Measurements from ENCODE around the gene MACROD2. TPM values are rescaled to one million over a fixed set of nuclear protein-coding genes. Genes with fewer than 3 reads are reported as not detected.

Gene MACROD2
- total RNA-seq, 1 experiment from 2014 or later = 3.7 TPM

- no TSS peak for BruUV-seq (replicated peaks)
- no peak for DNase-seq (ENCODE audit: low read depth, low spot score)
- RAD21 ChIA-PET (ENCODE audit: low non-redundant PET in 1 of 2, low total read pairs in 2 of 2, uncharacterized antibody in 2 of 2, unreplicated experiment in 2 of 2) = no interaction called here
Measured at GRCh38 chr20:14799545-14800216, 804.4 kb downstream of the MACROD2 start.

More at GRCh38 chr20:14799545-14800216, 804.4 kb downstream of the MACROD2 start:
- Histone ChIP-seq H3K27me3 (ENCODE audit: insufficient read depth, low read length) (no peaks in the 10 kb centered on the region), H3K4me2 (ENCODE audit: low read length) (no peak overlapping the region), H3K9me3 (ENCODE audit: control insufficient read depth in 1 of 2, insufficient read depth in 1 of 2, low read depth in 1 of 2, low read length in 2 of 2) (no peaks in the 10 kb centered on the region), H3K4me1 (ENCODE audit: control insufficient read depth in 1 of 2, insufficient read depth in 2 of 2, low read length in 2 of 2) (no peaks in the 10 kb centered on the region), H3K79me2 (ENCODE audit: insufficient read depth, low read length) (no peaks in the 10 kb centered on the region), H2AFZ (ENCODE audit: low read depth, low read length, poor library complexity, severe bottlenecking) (no peak overlapping the region), H3K9me2 (ENCODE audit: insufficient read depth) (no peaks in the 10 kb centered on the region), H3K27ac (ENCODE audit: low read depth, low read length) (no peak overlapping the region), H3K9ac (ENCODE audit: low read length) (no peak overlapping the region), H4K20me1 (ENCODE audit: insufficient read depth) (no peaks in the 10 kb centered on the region), H3K4me3 (replicated peaks in 1 of 2; ENCODE audit: low read depth in 1 of 2, low read length in 2 of 2) (no peak overlapping the region), H3K36me3 (ENCODE audit: control insufficient read depth in 1 of 2, insufficient read depth in 2 of 2, low read length in 2 of 2) (no peaks in the 10 kb centered on the region)
- intact Hi-C loops (cut with micrococcal nuclease) = no loop called here
- ATAC-seq = no peak
- no peak for TF ChIP-seq CEBPB (IDR thresholded peaks at IDR 0.05; ENCODE audit: low read depth)
- no peak for TF ChIP-seq EGR1 (IDR thresholded peaks at IDR 0.05; ENCODE audit: low read depth)
- TF ChIP-seq SRF (IDR thresholded peaks at IDR 0.05; ENCODE audit: low read depth) = no peak
- no peak for TF ChIP-seq CBX3 (IDR thresholded peaks at IDR 0.05; ENCODE audit: low read depth)
- TF ChIP-seq POLR2AphosphoS5 (IDR thresholded peaks at IDR 0.05; ENCODE audit: low read depth, low read length) = no peak
- TF ChIP-seq ZFX (IDR thresholded peaks at IDR 0.05) = no peak
- no peak for TF ChIP-seq ZBTB33 (IDR thresholded peaks at IDR 0.05; ENCODE audit: extremely low read depth, insufficient replicate concordance, low read length)
- TF ChIP-seq ATF3 (IDR thresholded peaks at IDR 0.05) = no peak
- ChIA-PET POLR2A (no interaction called here), CTCF (no interaction called here)

Measured in HCT116 (cell line).